RWPE2 (cell line): ENCODE measurements around the gene TMED7.

Source experiments
- ATAC-seq: fragments of 200-7000 bp; cut with Tn5 transposase; 3 replicates; pipeline ENCODE4 v1.9.1; 2021; ENCODE audit warnings: low read depth
- DNase-seq: peaks from one replicate; pipeline ENCODE4 v3.0.0-alpha.2; 2020; ENCODE audit warnings: low spot score
- H3K27ac ChIP-seq: fragments of 450-650 bp; 2 replicates; pipeline ENCODE4 v1.5.1; 2017; ENCODE audit warnings: mild to moderate bottlenecking; ENCODE audit not compliant: poor library complexity, severe bottlenecking
- H3K27me3 ChIP-seq: fragments of 250-450 bp; sonication (Bioruptor Pico); 2 replicates; pipeline ENCODE4 v1.5.1; 2021; ENCODE audit warnings: mild to moderate bottlenecking, moderate library complexity; ENCODE audit not compliant: insufficient read depth, poor library complexity, severe bottlenecking
- H3K36me3 ChIP-seq: fragments of 250-450 bp; sonication (Bioruptor Pico); 2 replicates; pipeline ENCODE4 v1.5.1; 2020; ENCODE audit warnings: low read depth, mild to moderate bottlenecking, moderate library complexity
- H3K4me1 ChIP-seq: fragments of 250-450 bp; sonication (Bioruptor Pico); 2 replicates; pipeline ENCODE4 v1.5.1; 2021; ENCODE audit warnings: mild to moderate bottlenecking, moderate library complexity; ENCODE audit not compliant: insufficient read depth, poor library complexity, severe bottlenecking
- H3K4me3 ChIP-seq: fragments of 250-450 bp; sonication (Bioruptor Pico); 2 replicates; pipeline ENCODE4 v1.5.1; 2021; ENCODE audit warnings: mild to moderate bottlenecking, moderate library complexity; ENCODE audit not compliant: severe bottlenecking
- H3K9me3 ChIP-seq: fragments of 250-450 bp; sonication (Bioruptor Pico); 2 replicates; pipeline ENCODE4 v1.5.1; 2021; ENCODE audit warnings: mild to moderate bottlenecking, moderate library complexity; ENCODE audit not compliant: severe bottlenecking
- CTCF ChIP-seq: fragments of 450-650 bp; IDR thresholded peaks from one replicate; pipeline ENCODE4 v1.5.1; 2017; ENCODE audit warnings: mild to moderate bottlenecking, moderate library complexity; ENCODE audit not compliant: poor library complexity, severe bottlenecking

Gene TMED7

DNA sequence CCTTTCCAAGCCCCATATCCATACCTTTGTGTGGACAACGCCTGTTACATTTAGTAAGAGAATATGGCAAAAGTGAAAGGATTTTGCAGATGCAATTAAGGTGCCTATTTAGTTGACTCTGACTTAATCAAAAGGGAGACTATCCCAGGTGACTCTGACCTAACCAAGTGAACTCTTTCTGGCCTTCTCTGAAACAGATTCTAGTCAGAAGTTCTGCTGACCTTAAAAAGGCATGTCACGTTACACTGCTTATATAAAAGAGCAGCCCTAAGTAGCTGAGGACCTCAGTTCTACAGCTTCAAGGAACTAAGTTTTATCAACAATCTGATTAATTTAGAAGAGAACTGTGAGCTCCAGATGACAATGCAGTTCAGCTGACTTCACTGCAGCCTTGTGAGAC lies 17.9 kb downstream of the TMED7 start:
- no peak for DNase-seq
- H3K4me3 ChIP-seq: no peak overlapping the region
- H3K36me3 ChIP-seq: peaks cover 72% of the 10 kb centered on the region
- peaks cover 3% of the 10 kb centered on the region for H3K4me1 ChIP-seq
- no peaks in the 10 kb centered on the region for H3K27me3 ChIP-seq
- ATAC-seq: no peak
- H3K9me3 ChIP-seq: no peaks in the 10 kb centered on the region
- no peak overlapping the region for H3K27ac ChIP-seq
- no peak for TF ChIP-seq CTCF

DNA sequence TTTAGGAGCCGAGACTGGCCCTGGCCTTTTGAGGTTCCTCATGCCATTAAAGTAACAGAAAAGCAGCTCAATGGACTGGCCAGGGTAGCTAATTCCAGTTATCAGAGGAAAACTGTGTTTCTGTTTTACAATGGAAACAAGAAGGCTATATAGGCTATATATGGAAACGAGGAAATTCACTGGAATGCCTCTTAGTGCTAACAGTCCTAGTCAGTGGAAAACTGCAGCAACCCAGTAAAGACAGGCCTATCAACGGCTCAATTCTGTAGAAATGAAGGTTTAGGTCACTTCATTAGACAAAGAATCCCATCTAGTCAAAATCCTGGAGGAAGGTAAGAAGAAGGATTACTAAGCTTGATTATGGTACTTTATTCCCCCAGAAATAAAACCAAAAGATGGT lies 20.4 kb downstream of the TMED7 start:
- ATAC-seq (no peak), DNase-seq (no peak)
- peaks cover 49% of the 10 kb centered on the region for H3K36me3 ChIP-seq
- no peaks in the 10 kb centered on the region for H3K27me3 ChIP-seq
- no peak overlapping the region for H3K27ac ChIP-seq
- no peak overlapping the region for H3K4me3 ChIP-seq
- H3K4me1 ChIP-seq: peaks cover 19% of the 10 kb centered on the region
- no peak for TF ChIP-seq CTCF
- H3K9me3 ChIP-seq: no peaks in the 10 kb centered on the region

- Histone ChIP-seq H3K27ac (peak overlapping the region; percentile 46), H3K36me3 (peaks cover 33% of the 10 kb centered on the region), H3K9me3 (no peaks in the 10 kb centered on the region), H3K4me1 (peaks cover 21% of the 10 kb centered on the region), H3K27me3 (no peaks in the 10 kb centered on the region), H3K4me3 (peak overlapping the region; percentile 50)
- TF ChIP-seq CTCF: no peak
- DNase-seq: no peak
- peak; percentile 11; the same call in 2 of the 3 replicates for ATAC-seq
Observed at GRCh38 chr5:115602591-115603125, 23.2 kb downstream of the TMED7 start.

- Histone ChIP-seq H3K4me3 (peak within 1 kb of the TSS; percentile 50), H3K27ac (peak within 1 kb of the TSS; percentile 46), H3K36me3 (peaks cover 27% of the 10 kb centered on the region), H3K9me3 (no peaks in the 10 kb centered on the region), H3K4me1 (peaks cover 21% of the 10 kb centered on the region), H3K27me3 (no peaks in the 10 kb centered on the region)
- ATAC-seq (peak; percentile 75), DNase-seq (peak; percentile 61)
- peak; percentile 55 for TF ChIP-seq CTCF
Observed at GRCh38 chr5:115601701-115602590, 23.9 kb downstream of the TMED7 start, which contains the start of gene TICAM2. Gene TICAM2 (minus strand): TSS chr5:115602479. CDS start chr5:115581256, 21,223 bp downstream.
